ENCODE data around the gene ERBB4.

DNA sequence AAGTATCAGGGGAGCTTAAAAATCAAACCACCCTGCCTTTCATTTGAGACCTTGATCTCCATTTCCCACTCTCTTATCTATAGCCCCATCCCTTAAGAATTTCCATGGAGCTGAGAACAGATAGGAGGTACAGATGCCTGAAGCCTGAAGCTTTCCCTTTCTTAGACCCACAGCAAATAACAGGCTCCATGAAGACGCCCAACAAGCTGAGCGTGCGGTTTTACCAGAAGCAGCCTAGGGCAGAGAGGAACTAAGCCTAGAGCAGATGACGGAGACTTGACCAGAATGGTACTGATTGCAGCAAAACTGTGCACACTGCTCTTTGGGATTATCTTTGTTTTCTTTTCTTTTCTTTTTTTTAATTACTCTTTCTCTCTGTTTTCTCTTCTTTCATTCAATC lies 1.7 kb upstream of the ERBB4 start:
- TF ChIP-seq RBBP5 (IDR thresholded peaks at IDR 0.05; ENCODE audit: borderline replicate concordance, low read depth, low read length), result no peak
- TF ChIP-seq SP1 (IDR thresholded peaks at IDR 0.05; ENCODE audit: low read depth, low read length), result no peak
- TF ChIP-seq POLR2AphosphoS5 (IDR thresholded peaks at IDR 0.05; ENCODE audit: low read depth, low read length), result no peak
- TF ChIP-seq, protein P1, sequence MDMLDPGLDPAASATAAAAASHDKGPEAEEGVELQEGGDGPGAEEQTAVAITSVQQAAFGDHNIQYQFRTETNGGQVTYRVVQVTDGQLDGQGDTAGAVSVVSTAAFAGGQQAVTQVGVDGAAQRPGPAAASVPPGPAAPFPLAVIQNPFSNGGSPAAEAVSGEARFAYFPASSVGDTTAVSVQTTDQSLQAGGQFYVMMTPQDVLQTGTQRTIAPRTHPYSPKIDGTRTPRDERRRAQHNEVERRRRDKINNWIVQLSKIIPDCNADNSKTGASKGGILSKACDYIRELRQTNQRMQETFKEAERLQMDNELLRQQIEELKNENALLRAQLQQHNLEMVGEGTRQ (IDR thresholded peaks at IDR 0.05; ENCODE audit: low read length), result no peak
- no peak for TF ChIP-seq NRF1 (IDR thresholded peaks at IDR 0.05; ENCODE audit: low read depth, low read length)
